Gastrocnemius medialis (tissue), 4 donors: ENCODE measurements around the gene CPSF4L.

Source experiments
- CTCF ChIP-seq, 5 experiments: fragments of 450-650 bp in 3 of 5; fragments of 200-600 bp in 2 of 5; sonication (generic) in 2 of 5; IDR thresholded peaks in 4 of 5; conservative IDR thresholded peaks in 1 of 5; 1 replicate in 4 of 5; 2 replicates in 1 of 5; pipeline ENCODE4 v1.5.1; 2016 to 2019; ENCODE audit warnings: antibody characterized with exemption in 5 of 5, mild to moderate bottlenecking in 3 of 5, moderate library complexity in 3 of 5
- POLR2A ChIP-seq, 2 donors: fragments of 450-650 bp; IDR thresholded peaks; one replicate each; pipeline ENCODE4 v1.6.1; 2017; ENCODE audit warnings: antibody characterized with exemption in 2 of 2, mild to moderate bottlenecking in 2 of 2, moderate library complexity in 2 of 2

DNA sequence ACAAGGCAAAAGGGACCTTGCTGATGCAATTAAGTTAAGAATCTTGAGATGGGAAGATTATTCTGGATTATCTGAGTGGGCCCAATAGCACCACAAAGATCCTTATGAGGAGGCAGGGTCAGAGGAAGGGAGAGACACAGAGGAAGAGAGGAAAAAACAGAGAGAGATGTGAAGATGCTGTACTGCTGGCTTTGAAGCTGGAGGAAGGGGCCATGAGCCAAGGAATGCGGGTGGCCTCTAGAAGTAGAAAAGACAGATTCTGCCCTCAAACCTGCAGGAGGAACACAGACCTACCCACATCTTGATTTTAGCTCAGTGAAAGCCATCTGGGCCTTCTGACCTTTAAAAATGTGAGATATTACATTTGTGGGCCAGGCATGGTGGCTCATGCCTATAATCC lies 8.1 kb upstream of the CPSF4L start:
- TF ChIP-seq POLR2A (IDR thresholded peaks at IDR 0.05): no peak
- TF ChIP-seq CTCF (IDR thresholded peaks at IDR 0.05 in 4 of 5, conservative IDR thresholded peaks at IDR 0.05 in 1 of 5): no peak
